Measurements from ENCODE around the gene NELL1. TPM values are rescaled to one million over a fixed set of nuclear protein-coding genes. Genes with fewer than 3 reads are reported as not detected.

Gene NELL1
- total and polyA plus RNA-seq, 2 donors (not counting 1 experiment from before 2014, with no cell fraction given) = not detected

DNA sequence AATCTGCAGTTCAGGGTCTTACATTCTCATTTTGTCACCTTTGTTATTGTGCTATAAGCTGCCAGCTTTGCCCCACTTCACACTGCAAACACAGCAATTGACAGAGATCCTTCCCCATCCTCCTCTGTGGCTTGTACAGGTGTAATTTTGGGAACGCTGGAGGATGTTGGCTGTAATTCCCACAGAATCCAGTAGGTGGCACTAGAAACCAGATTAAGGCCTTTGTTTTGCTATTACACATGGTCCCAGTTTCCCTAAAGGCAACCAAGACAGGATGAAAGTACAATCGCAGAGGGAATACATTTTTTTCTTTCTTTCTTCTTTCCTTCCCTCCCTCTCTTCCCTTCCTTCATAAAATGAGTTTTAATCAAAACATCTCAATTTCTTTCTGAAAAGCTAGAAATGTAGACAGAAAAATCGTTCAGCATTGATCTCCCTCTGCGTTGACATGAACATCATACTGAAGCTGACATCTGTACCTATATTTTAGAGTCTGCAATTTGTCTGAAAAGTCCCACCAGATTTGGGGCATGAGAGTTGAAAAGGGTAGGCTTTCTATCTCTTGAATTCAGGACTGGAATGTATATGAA, 21.3 kb upstream of the NELL1 start:
- peak; percentile 18 to 49 for DNase-seq (ENCODE audit: low read depth in 2 of 2)
- H3K27ac ChIP-seq (ENCODE audit: insufficient read depth, low read length) = no peak overlapping the region
- no peaks in the 10 kb centered on the region for H3K27me3 ChIP-seq (ENCODE audit: control insufficient read depth, insufficient read depth, low read length)
- H2AFZ ChIP-seq (ENCODE audit: low read length) = no peak overlapping the region
- H3K4me3 ChIP-seq (replicated peaks in 1 of 4; ENCODE audit: control extremely low read depth in 1 of 4, insufficient read depth in 1 of 4, low read depth in 3 of 4, low read length in 4 of 4) = no peak overlapping the region
- H3K9me3 ChIP-seq (ENCODE audit: control insufficient read depth, insufficient read depth, low read depth, low read length) = no peaks in the 10 kb centered on the region
- no peaks in the 10 kb centered on the region for H3K36me3 ChIP-seq (ENCODE audit: control insufficient read depth, insufficient read depth, low read length)
- H4K20me1 ChIP-seq (ENCODE audit: control insufficient read depth, extremely low read depth, insufficient read depth, low read length) = no peaks in the 10 kb centered on the region
- no peaks in the 10 kb centered on the region for H3K79me2 ChIP-seq (ENCODE audit: control insufficient read depth, insufficient read depth, low read length)
- no peak overlapping the region for H3K9ac ChIP-seq (ENCODE audit: insufficient read depth, low read length)
- TF ChIP-seq, protein P1, sequence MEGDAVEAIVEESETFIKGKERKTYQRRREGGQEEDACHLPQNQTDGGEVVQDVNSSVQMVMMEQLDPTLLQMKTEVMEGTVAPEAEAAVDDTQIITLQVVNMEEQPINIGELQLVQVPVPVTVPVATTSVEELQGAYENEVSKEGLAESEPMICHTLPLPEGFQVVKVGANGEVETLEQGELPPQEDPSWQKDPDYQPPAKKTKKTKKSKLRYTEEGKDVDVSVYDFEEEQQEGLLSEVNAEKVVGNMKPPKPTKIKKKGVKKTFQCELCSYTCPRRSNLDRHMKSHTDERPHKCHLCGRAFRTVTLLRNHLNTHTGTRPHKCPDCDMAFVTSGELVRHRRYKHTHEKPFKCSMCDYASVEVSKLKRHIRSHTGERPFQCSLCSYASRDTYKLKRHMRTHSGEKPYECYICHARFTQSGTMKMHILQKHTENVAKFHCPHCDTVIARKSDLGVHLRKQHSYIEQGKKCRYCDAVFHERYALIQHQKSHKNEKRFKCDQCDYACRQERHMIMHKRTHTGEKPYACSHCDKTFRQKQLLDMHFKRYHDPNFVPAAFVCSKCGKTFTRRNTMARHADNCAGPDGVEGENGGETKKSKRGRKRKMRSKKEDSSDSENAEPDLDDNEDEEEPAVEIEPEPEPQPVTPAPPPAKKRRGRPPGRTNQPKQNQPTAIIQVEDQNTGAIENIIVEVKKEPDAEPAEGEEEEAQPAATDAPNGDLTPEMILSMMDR (conservative IDR thresholded peaks at IDR 0.05 in 1 of 2, IDR thresholded peaks at IDR 0.05 in 1 of 2; ENCODE audit: low read depth in 1 of 2, low read length in 2 of 2) = peak; percentile 89 to 94
- no peak for TF ChIP-seq EZH2 (IDR thresholded peaks at IDR 0.05; ENCODE audit: low read length, missing control alignments)
- no peaks in the 10 kb centered on the region for H3K4me1 ChIP-seq (ENCODE audit: control insufficient read depth, extremely low read depth, insufficient read depth, low read length)
- no peak overlapping the region for H3K4me2 ChIP-seq (ENCODE audit: extremely low read depth, insufficient read depth, low read length)

DNA sequence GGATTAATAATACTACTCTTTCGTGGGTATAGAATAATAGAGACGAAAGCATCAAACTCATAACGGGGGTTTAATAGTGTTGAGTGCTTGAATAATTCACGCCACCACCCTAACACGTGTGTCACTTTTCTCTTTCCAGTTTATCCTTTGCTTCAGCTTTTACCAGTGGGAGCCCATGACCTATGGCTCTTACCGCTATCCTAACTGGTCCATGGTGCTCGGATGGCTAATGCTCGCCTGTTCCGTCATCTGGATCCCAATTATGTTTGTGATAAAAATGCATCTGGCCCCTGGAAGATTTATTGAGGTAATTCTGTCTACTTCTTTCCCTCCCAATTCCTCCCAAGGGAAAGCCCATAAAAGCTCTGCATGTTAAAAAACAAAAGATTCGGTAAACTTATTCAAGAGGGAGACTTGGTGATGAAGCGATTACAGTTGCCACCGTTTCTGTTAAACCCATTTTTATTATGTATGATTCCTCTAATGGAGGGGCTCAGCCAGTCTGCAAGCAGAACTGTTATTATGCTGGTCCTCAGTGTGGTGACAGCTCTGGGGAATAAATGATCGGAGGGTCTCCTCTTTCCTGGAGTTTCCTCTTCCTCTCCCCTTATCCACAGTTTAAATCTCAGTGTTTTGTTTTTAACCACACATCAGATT, 17.1 kb upstream of the NELL1 start:
- no peaks in the 10 kb centered on the region for H3K9me3 ChIP-seq (ENCODE audit: control insufficient read depth, insufficient read depth, low read depth, low read length)
- no peak overlapping the region for H3K9ac ChIP-seq (ENCODE audit: insufficient read depth, low read length)
- no peaks in the 10 kb centered on the region for H3K36me3 ChIP-seq (ENCODE audit: control insufficient read depth, insufficient read depth, low read length)
- no peak overlapping the region for H3K27ac ChIP-seq (ENCODE audit: insufficient read depth, low read length)
- H3K27me3 ChIP-seq (ENCODE audit: control insufficient read depth, insufficient read depth, low read length) = no peaks in the 10 kb centered on the region
- H3K4me2 ChIP-seq (ENCODE audit: extremely low read depth, insufficient read depth, low read length) = no peak overlapping the region
- H2AFZ ChIP-seq (ENCODE audit: low read length) = no peak overlapping the region
- no peak overlapping the region for H3K4me3 ChIP-seq (replicated peaks in 1 of 4; ENCODE audit: control extremely low read depth in 1 of 4, insufficient read depth in 1 of 4, low read depth in 3 of 4, low read length in 4 of 4)
- H4K20me1 ChIP-seq (ENCODE audit: control insufficient read depth, extremely low read depth, insufficient read depth, low read length) = no peaks in the 10 kb centered on the region
- DNase-seq (ENCODE audit: low read depth in 2 of 2) = no peak
- no peaks in the 10 kb centered on the region for H3K79me2 ChIP-seq (ENCODE audit: control insufficient read depth, insufficient read depth, low read length)
- H3K4me1 ChIP-seq (ENCODE audit: control insufficient read depth, extremely low read depth, insufficient read depth, low read length) = no peaks in the 10 kb centered on the region
- no peak for TF ChIP-seq EZH2 (IDR thresholded peaks at IDR 0.05; ENCODE audit: low read length, missing control alignments)
- TF ChIP-seq, protein P1 (conservative IDR thresholded peaks at IDR 0.05 in 1 of 2, IDR thresholded peaks at IDR 0.05 in 1 of 2; ENCODE audit: low read depth in 1 of 2, low read length in 2 of 2) = no peak

DNA sequence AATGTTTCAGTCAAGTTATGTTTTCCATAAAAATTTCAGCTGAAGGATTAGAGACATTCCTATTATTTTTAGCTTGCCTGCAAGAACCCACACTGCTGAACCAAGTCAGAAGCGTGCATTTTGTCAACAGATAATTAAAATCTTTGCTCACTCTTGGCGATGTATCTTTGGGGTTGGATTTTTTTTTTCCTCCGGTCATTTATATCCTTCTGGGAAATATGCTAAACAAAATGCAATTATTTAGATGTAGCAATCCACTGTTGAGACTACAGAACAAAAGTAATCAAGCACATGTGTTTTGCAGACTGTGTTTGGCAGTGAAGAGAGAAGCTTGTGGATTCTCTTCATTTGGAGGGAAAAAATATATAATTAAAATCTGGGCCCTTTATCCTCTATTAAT, 15.3 kb upstream of the NELL1 start:
- Histone ChIP-seq H3K27ac (ENCODE audit: insufficient read depth, low read length) (no peak overlapping the region), H2AFZ (ENCODE audit: low read length) (no peak overlapping the region), H4K20me1 (ENCODE audit: control insufficient read depth, extremely low read depth, insufficient read depth, low read length) (no peaks in the 10 kb centered on the region), H3K79me2 (ENCODE audit: control insufficient read depth, insufficient read depth, low read length) (no peaks in the 10 kb centered on the region), H3K9ac (ENCODE audit: insufficient read depth, low read length) (no peak overlapping the region), H3K4me1 (ENCODE audit: control insufficient read depth, extremely low read depth, insufficient read depth, low read length) (no peaks in the 10 kb centered on the region), H3K4me3 (replicated peaks in 1 of 4; ENCODE audit: control extremely low read depth in 1 of 4, insufficient read depth in 1 of 4, low read depth in 3 of 4, low read length in 4 of 4) (no peak overlapping the region), H3K27me3 (ENCODE audit: control insufficient read depth, insufficient read depth, low read length) (no peaks in the 10 kb centered on the region), H3K4me2 (ENCODE audit: extremely low read depth, insufficient read depth, low read length) (no peak overlapping the region), H3K36me3 (ENCODE audit: control insufficient read depth, insufficient read depth, low read length) (no peaks in the 10 kb centered on the region), H3K9me3 (ENCODE audit: control insufficient read depth, insufficient read depth, low read depth, low read length) (no peaks in the 10 kb centered on the region)
- DNase-seq (ENCODE audit: low read depth in 2 of 2) = no peak
- TF ChIP-seq, protein P1 (conservative IDR thresholded peaks at IDR 0.05 in 1 of 2, IDR thresholded peaks at IDR 0.05 in 1 of 2; ENCODE audit: low read depth in 1 of 2, low read length in 2 of 2) = no peak
- TF ChIP-seq EZH2 (IDR thresholded peaks at IDR 0.05; ENCODE audit: low read length, missing control alignments) = no peak
